Activated T-helper 1 cell treated with Interleukin-2 at 50 U/mL for 16 hours (primary cell): ENCODE measurements around the gene PRKAG3.

Source experiments
- DNase-seq: peaks from one replicate; pipeline ENCODE4 v3.0.0-alpha.2; 2020; ENCODE audit warnings: low read depth

Gene PRKAG3

DNA sequence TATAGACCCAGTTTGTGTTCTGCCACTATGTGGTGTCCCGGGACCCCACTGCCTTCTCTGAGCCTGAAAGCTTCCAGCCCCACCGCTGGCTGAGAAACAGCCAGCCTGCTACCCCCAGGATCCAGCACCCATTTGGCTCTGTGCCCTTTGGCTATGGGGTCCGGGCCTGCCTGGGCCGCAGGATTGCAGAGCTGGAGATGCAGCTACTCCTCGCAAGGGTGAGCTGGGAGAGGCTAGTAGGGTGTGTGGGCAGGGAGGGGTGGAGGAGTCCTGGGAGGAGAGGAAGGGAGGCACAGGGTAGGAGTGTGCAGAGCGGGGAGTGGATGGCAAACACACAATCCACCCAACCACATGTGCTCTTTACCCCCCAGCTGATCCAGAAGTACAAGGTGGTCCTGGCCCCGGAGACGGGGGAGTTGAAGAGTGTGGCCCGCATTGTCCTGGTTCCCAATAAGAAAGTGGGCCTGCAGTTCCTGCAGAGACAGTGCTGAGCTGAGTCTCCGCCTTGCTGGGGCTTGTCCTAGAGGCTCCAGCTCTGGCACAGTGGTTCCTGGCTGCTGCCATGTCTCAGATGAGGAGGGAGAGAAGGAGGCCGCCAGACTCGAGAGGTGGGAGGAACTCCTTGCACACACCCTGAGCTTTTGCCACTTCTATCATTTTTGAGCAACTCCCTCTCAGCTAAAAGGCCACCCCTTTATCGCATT is 16.9 kb downstream of the PRKAG3 start:
- DNase-seq, result no peak

DNA sequence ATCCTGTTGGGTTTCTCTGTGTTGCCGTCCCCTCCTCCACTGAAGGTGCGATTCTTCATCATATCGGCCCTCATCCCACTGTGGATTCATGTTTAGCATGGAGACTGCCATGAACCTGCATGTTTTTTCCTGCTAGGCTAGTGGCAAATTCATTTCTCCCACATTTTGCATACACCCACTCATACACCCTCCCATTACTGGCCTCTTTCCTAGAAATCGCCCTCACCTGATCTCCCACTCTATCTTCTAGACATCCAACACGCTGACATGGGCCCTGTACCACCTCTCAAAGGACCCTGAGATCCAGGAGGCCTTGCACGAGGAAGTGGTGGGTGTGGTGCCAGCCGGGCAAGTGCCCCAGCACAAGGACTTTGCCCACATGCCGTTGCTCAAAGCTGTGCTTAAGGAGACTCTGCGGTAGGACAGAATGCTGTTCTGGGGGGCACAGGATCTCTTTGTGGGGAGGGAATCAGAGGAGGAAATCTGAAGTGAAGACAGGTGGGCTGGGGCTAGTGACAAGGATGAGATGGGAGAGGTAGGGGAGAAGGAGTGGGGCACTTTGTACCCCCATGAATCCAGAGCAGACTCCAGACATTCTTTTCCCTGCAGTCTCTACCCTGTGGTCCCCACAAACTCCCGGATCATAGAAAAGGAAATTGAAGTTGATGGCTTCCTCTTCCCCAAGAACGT is 17.7 kb downstream of the PRKAG3 start:
- DNase-seq, result no peak

DNA sequence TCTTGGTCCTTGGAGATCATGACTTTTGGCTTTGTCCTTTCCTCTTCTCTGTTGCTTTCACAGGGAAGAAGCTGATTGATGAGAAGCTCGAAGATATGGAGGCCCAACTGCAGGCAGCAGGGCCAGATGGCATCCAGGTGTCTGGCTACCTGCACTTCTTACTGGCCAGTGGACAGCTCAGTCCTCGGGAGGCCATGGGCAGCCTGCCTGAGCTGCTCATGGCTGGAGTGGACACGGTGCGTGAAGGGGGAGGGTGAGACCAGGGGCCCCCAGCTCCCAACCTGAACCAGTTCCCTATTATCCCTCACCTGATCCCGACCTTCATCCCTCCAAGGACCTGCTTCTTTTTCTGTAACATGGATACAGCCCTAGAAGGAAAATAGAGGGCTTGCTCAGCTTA is 18.7 kb downstream of the PRKAG3 start:
- no peak for DNase-seq

DNA sequence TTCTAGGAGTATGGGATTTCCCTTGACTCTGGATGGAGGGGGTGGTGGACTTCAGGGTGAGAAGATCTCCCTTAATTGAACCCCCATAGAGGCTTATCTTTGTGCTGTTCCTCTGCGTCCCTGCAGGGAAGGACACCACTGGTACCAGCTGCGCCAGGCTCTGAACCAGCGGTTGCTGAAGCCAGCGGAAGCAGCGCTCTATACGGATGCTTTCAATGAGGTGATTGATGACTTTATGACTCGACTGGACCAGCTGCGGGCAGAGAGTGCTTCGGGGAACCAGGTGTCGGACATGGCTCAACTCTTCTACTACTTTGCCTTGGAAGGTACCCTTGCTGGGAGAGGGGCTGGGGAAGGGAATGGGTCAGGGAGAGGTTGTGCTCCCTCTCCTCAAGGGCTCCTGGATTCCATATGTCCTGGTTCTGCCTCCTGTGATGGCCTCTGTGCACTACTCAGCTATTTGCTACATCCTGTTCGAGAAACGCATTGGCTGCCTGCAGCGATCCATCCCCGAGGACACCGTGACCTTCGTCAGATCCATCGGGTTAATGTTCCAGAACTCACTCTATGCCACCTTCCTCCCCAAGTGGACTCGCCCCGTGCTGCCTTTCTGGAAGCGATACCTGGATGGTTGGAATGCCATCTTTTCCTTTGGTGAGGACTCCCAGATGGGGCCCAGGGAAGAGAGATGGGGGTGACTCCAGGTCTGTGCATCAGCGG is 19.3 kb downstream of the PRKAG3 start:
- DNase-seq, result no peak

DNA sequence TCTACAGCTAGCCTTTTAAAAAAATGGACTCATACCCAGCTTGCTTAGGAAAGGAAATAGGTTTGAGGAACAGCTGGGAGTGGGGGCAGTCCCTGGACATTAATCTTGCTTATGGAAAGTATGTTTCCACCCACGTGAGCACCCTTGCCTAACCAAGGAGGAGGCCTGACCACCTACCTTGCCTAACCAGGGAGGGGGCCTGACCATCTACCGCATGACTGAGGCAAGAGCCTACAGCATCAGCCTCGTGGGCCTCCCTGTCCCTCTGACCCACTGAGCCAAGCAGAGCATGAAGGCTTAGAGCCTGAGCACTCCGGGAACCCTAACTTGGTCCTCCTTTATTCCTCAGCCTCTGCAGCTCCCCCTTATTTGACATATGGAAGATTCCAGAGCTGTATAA is 20.2 kb downstream of the PRKAG3 start:
- no peak for DNase-seq

DNA sequence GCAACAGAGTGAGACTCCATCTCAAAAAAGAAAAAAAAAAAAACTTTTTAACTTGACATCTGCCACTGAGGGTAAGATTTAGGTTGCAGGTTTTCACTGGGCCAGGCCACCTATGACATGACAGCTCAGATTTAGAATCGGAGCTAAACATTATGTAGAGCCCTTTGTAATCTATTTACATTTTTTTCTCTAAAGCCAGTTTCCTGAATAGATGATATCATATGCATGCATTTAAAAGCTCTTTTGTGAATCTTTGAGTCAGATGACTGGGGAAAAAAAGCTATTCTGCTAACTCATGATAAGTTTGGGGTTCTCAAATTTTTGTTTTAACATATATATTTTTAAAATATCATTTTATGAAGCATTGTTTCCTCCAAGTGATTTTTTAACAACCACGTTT is 21.3 kb downstream of the PRKAG3 start:
- no peak for DNase-seq

DNA sequence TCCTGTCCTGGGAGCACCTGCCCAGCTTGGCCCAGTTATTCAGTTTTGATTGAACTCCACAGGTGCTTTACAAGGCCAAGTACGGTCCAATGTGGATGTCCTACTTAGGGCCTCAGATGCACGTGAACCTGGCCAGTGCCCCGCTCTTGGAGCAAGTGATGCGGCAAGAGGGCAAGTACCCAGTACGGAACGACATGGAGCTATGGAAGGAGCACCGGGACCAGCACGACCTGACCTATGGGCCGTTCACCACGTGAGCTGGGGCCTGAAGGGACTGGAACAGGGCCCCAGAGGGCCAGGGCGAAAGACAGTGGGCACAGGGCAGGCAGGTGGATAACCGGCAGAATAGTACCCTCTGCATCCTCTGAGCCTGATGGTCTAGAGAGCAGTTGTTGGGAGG is 22.1 kb downstream of the PRKAG3 start:
- no peak for DNase-seq

DNA sequence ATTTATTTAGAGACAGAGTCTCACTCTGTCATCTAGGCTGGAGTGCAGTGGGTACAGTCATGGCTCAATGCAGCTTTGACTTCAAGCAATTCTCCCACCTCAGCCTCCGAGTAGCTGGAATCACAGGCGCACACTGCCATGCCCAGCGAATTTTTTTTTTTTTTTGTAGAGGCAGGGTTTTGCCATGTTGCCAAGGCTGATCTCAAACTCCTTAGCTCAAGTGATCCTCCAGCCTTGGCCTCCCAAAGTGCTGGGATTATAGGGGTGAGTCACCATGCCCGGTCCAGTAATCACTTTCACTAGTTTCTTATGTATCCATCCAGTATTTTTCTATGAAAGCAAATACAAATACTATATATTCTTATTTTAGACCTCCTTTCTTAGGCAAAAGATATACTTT is 24.0 kb downstream of the PRKAG3 start:
- DNase-seq, result no peak

DNA sequence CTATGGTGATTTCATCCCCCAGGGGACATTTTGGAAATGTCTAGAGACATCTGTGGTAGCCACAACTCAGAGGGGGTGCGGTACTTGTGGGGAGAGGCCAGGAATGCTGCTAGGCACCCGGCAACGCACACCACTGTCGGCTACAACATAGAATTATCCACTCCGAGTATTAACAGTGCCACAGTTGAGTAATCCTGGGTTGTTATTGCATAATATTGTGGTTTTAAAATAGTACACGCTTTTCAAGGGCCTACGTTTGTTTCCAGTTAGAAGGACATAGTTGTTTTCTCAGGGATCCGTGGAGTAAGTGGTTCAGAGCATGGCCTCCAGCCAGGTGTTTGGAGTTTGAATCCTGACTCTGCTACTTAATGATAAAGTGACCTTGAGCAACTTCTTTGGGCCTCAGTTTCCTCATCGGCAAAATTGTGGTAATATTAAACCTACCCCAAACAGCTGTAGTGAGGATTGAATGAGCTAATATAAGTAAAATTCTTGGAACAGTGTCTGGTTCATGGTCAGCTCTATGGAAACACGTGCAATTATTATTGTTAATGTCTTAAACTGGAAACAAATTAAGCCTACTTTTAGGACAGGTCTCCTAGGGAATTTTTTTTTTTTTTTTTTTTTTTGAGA is 25.1 kb downstream of the PRKAG3 start:
- DNase-seq, result no peak

DNA sequence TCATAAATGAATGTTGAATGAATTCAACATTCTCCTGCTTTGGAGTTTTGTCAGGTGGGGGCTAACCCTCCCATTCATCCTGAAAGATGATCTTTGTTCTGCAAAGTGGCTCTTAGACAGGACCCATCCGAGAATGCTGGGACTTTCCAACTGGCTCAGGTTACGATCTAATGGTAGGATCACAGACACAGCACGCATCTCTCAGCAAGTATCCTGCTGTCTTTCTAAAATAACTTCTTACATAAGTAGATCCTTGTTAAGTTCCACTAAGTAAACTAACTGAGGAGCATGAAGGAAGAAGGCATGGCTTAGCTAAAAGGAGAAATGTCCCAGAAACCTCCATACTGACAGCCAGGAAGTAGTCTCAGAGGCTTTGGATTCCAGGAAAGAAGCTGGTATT is 26.0 kb downstream of the PRKAG3 start:
- DNase-seq, result no peak

DNA sequence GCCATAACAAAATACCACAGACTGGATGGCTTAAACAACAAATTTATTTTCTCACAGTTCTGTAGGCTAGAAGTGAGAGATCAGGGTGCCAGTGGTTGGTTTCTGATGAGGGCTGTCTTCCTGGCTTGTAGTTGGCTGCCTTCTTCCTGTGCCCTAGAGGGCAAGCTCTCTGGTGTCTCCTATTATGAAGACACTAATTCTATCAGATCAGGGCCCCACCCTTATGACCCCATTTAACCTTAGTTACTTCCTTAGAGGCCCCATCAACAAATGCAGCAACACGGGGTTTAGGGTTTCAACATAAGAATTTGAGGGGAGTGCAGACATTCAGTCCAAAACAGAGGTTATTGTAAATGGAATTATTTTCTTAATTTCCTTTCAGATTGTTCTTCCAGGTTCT is 26.8 kb downstream of the PRKAG3 start:
- no peak for DNase-seq

DNA sequence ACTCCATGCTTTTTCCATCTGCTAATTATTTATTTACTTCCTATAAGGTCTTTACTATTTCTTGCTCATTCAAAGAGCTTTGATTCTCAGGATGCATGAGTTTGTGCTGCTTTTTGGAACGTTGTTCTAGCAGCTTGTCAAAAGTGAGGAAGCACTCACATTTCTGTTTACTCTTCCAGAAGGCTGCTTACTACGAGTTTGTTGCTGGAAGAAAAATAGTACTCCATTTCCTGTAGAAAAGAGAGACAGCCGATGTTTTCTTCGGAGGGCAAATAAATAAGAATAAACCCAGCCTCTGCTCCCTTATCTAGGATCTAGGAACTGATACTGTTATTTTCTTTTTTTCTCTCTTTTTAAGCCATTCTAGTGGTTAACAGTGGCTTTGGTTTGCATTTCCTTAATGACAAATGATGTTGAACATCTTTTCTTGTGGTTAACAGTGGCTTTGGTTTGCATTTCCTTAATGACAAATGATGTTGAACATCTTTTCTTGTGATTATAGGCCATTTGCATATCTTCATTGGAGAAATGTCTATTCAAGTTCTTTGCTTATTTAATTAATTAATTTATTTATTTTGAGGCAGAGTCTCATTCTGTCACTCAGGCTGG is 29.1 kb downstream of the PRKAG3 start:
- no peak for DNase-seq

DNA sequence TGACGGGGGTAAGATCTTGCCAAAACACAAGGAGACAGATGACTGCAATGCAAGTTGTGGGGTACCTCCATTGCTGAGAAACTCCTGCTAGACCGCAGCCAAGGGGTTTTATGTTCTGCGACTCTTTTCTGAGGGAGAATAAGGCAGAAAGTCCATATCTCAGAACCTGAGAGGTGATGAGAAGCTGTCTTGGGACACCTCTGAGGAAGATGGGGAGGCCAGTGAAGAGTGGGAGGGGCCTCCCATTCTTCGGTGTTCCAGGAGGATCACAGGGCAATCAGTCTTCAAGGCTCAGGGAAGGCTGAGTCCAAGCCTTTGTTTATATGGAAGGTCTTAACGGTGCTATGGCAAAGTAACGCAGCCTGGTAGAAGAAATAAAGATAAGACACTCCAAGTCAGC is 31.6 kb downstream of the PRKAG3 start:
- DNase-seq, result no peak

DNA sequence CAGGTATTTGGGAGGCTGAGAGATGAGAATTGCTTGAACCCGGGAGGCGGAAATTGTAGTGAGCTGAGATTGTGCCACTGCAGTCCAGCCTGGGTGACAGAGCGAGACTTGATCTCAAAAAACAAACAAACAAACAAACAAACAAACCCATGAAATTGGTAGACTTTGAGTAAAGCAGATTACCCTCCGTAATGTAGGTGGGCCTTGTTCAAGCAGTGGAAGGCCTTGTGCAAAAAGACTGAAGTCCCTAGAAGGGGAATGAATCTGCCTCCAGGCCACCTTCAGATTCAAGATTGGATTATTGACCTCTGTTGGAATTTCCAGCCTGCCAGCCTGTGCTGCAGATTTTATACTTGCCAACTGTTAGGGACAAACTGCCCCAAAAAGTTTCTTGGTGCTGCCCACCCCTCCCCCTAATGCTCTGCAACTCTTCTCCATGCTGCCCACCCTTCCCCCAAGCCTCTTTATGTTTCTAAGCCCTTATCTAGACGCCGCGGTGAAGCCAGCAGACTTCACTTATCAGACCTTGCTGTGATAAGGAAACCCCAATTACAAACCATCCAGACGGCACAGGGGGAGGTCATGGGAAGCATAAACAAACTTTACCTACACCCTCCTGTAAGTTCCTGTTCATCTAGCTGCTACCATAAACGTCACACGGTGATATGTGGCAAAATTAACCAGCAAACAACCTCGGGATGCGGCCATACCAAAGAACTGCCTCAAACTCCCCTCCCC is 32.7 kb downstream of the PRKAG3 start:
- no peak for DNase-seq

DNA sequence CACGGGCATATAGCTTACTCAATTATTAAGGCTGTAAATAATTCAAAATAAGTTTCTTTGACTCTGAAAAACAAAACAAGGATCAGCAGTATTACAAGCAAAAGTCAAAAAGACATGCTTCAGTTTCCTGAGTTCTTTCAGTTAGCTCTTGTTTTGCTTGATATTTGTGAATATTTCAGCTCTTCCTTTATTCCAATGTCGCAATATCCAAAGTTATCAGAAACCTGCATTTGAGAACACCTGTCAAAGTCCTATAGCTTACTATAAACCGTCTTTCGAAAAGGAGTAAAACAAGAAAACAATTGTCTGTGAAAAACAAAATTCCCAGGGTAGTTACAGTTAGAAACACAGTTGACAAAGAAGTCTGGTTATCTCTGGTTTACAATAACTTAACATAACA is 34.9 kb downstream of the PRKAG3 start:
- no peak for DNase-seq

DNA sequence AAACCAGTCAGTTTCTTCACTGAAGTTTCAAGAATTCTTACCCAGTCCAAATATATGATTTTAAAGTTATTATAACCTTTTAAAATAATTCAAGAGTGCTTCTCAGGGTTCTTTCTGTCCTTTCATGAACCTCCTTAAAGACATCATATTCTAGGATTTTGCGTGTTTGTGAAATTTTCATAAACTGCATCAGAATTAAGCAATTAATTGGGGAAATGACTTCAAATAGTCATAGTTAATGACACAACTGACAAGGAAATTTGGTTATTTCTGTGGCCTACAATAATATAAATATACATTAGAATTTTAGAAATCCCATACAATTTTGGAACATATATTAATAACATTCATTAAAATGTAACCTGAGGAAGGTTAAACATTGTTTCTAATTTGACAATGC is 39.2 kb downstream of the PRKAG3 start:
- DNase-seq, result no peak

DNA sequence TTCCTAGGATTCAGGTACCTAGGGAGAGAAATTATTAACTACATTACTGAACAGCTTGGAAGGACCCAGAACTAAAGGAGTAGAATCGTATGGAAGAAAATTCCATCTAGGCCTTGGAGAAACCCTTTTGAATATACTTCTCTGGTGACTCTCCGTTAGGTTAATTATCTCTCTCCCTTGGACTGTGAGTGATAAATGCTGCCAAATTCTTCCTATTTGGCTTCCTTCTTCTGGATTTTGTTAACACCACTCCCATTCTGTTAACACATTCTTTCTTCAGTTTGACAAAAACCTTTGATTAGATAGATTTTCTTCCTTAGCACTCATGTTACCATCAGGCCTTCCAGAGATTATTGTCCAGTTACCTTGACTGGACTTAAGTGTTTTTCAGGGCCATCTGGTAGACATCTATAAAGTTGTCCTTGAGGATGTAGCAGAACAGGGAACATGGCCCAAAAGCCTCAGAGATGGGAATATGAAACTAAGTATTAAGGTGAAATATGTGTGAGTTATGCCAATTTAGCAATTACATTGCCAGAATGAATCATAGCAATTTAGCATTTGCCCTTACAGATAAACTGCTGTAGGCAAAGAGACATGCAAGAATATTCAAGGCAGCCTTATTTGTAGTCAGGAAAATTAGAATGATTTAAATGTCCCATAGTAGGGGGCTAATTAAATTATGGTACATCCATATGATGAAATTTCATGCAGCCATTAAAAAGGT is 42.9 kb downstream of the PRKAG3 start:
- no peak for DNase-seq

DNA sequence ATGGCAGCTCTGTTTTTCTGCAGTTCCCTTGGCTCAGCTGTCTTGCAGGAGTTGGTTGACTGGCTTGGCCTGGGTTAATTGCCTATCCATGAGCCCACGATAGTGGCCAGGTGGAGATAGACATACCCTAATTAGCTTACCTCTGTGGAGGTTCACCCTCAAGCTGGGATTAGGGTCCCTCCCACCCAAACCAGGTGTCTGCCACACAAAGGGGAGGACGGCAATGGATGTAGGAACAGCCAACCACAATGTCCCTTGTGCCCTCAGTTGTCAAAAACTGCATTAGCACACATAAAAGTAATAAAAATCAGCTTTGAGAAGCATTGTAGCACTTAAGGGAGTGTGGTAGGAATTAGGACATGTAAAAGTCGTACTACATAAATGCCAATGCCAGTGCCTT is 45.5 kb downstream of the PRKAG3 start:
- no peak for DNase-seq

DNA sequence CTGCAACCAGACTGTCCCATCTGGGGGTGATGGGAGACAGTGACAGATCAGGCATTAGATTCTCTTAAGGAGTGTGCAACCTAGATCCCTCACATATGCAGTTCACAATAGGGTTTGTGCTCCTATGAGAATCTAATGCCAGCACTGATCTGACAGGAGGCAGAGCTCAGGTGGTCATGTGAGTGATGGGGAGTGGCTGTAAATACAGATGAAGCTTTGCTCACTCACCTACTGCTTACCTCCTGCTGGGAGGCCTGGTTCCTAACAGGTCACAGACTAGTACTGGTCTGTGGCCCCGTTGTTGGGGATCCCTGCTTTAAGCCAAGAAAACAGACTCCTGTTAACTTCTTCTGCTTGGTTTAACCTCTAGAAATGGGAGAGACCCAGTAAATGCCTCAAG is 46.5 kb downstream of the PRKAG3 start:
- no peak for DNase-seq

DNA sequence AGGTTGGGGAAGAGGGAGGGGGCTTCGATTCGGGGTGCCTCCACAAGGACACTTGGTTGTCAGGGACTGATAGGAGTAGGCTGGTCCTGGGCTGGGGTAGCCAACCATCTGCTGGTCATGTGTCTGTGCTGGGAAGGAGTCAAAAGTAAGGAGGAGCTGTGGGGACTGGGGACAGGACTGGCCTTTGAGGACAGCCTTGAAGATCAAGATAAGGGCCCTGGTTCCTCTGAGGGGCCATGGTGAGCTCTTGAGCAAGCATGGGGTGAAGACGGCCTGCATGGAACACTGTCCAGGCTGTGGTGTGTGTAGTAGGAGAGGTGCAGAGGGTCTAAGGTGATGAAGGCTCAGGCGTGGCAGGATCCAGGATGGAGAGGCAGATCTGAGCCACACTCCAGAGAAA is 47.9 kb downstream of the PRKAG3 start:
- DNase-seq, result no peak

DNA sequence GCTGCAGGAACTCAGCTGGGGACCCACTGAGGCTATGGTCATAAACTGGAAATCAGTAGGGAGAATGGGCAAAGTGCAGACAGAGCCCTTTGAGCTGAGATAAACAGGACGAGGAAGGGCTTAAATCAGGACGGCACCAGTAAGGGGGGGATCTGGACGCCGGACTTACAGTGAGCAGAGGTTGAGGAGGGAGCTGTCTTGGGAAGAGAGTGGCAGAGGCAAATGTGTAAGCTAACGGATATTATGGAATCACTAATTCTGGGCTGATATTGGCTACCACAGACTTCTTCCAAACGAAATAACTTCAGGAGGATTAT is 49.1 kb downstream of the PRKAG3 start:
- no peak for DNase-seq
